ENCODE results near the gene PPP1R26. TPM values are rescaled to one million over a fixed set of nuclear protein-coding genes. Genes with fewer than 3 reads are reported as not detected.

The PPP1R26 gene
- total and polyA plus RNA-seq, 9 of the 15 experiments (the other 6 are each of a cell fraction or from before 2014, with no cell fraction given): 0.77 to 26.8 (median 9.3) TPM

DNA sequence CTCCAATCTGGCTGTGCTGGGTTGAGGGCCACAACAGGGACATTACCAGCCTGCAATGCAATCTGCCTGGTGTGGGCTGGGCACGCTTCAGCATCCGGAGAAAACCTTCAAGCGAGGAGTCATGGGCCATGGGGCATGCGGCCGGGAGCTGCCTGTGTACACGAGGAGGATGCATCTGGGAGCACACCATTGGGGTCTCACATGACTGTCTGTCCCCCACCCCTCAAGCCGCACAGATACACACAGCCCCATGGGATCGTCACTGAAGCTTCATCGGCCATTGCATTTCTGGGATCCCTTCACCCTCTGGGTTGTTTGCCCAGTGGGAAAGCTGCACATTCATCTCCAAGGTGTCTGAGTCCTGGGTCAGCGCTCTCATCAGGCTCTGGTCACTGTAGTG, 51.5 kb downstream of the PPP1R26 start (continued):
- TF ChIP-seq, protein P1, sequence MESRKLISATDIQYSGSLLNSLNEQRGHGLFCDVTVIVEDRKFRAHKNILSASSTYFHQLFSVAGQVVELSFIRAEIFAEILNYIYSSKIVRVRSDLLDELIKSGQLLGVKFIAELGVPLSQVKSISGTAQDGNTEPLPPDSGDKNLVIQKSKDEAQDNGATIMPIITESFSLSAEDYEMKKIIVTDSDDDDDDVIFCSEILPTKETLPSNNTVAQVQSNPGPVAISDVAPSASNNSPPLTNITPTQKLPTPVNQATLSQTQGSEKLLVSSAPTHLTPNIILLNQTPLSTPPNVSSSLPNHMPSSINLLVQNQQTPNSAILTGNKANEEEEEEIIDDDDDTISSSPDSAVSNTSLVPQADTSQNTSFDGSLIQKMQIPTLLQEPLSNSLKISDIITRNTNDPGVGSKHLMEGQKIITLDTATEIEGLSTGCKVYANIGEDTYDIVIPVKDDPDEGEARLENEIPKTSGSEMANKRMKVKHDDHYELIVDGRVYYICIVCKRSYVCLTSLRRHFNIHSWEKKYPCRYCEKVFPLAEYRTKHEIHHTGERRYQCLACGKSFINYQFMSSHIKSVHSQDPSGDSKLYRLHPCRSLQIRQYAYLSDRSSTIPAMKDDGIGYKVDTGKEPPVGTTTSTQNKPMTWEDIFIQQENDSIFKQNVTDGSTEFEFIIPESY (CRISPR knock-in tag; IDR thresholded peaks at IDR 0.05): no peak
- TF ChIP-seq ETV6 (IDR thresholded peaks at IDR 0.05; ENCODE audit: borderline replicate concordance in 1 of 2, low read depth in 2 of 2, low read length in 1 of 2) (no peak), ETV6 (CRISPR knock-in tag; IDR thresholded peaks at IDR 0.05; ENCODE audit: borderline replicate concordance) (no peak), ZNF253 (CRISPR knock-in tag; conservative IDR thresholded peaks at IDR 0.05) (no peak), ZNF436 (CRISPR knock-in tag; IDR thresholded peaks at IDR 0.05) (no peak)
- TF ChIP-seq, protein P2, sequence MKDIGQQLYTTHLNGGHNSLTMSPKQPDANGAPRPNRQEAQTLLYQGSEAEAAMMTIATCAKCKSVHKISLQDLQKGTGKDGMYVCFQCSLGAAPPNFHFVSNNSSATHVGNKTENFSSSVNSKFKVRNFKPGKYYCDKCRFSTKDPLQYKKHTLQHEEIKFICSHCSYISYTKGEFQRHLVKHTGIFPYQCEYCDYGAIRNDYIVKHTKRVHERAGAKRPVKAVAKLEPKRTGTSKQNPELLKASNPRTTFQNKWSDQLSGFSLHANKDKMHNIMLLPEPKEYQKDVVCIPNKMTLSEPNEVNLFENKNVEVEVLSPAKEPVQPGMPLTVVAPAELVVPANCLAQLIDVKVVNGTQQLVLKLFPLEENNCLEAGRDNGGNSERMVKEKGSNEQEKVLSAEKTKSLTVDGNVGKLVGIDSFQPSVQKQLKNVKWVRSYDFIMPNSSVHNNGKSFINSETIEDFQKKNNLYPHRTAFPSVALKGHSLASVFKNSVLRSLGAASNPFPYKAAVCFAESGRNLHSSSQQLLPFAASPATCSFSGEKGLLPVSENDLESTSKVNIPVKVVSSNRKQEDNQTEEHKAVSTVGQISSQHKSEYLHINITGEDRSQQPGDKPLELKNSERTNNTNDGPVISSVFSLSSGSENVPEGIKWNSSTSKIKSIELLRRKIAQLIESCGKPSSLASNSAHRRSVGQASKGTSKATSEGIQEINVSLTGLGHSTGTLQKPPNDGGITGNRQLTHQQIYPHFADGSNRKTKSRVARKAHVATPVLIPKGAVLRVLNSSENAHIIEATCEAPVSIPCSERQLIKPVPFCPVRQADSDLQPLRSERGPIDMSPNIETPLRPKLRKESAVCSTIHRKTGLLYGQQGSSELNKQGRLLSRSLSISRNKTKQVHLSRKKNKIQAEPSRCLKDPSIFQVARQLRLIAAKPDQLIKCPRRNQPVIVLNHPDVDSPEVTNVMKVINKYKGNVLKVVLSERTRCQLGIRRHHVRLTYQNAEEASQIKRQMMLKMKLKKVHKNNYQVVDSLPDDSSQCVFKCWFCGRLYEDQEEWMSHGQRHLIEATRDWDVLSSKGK (CRISPR knock-in tag; IDR thresholded peaks at IDR 0.05): no peak
- TF ChIP-seq, protein P3, sequence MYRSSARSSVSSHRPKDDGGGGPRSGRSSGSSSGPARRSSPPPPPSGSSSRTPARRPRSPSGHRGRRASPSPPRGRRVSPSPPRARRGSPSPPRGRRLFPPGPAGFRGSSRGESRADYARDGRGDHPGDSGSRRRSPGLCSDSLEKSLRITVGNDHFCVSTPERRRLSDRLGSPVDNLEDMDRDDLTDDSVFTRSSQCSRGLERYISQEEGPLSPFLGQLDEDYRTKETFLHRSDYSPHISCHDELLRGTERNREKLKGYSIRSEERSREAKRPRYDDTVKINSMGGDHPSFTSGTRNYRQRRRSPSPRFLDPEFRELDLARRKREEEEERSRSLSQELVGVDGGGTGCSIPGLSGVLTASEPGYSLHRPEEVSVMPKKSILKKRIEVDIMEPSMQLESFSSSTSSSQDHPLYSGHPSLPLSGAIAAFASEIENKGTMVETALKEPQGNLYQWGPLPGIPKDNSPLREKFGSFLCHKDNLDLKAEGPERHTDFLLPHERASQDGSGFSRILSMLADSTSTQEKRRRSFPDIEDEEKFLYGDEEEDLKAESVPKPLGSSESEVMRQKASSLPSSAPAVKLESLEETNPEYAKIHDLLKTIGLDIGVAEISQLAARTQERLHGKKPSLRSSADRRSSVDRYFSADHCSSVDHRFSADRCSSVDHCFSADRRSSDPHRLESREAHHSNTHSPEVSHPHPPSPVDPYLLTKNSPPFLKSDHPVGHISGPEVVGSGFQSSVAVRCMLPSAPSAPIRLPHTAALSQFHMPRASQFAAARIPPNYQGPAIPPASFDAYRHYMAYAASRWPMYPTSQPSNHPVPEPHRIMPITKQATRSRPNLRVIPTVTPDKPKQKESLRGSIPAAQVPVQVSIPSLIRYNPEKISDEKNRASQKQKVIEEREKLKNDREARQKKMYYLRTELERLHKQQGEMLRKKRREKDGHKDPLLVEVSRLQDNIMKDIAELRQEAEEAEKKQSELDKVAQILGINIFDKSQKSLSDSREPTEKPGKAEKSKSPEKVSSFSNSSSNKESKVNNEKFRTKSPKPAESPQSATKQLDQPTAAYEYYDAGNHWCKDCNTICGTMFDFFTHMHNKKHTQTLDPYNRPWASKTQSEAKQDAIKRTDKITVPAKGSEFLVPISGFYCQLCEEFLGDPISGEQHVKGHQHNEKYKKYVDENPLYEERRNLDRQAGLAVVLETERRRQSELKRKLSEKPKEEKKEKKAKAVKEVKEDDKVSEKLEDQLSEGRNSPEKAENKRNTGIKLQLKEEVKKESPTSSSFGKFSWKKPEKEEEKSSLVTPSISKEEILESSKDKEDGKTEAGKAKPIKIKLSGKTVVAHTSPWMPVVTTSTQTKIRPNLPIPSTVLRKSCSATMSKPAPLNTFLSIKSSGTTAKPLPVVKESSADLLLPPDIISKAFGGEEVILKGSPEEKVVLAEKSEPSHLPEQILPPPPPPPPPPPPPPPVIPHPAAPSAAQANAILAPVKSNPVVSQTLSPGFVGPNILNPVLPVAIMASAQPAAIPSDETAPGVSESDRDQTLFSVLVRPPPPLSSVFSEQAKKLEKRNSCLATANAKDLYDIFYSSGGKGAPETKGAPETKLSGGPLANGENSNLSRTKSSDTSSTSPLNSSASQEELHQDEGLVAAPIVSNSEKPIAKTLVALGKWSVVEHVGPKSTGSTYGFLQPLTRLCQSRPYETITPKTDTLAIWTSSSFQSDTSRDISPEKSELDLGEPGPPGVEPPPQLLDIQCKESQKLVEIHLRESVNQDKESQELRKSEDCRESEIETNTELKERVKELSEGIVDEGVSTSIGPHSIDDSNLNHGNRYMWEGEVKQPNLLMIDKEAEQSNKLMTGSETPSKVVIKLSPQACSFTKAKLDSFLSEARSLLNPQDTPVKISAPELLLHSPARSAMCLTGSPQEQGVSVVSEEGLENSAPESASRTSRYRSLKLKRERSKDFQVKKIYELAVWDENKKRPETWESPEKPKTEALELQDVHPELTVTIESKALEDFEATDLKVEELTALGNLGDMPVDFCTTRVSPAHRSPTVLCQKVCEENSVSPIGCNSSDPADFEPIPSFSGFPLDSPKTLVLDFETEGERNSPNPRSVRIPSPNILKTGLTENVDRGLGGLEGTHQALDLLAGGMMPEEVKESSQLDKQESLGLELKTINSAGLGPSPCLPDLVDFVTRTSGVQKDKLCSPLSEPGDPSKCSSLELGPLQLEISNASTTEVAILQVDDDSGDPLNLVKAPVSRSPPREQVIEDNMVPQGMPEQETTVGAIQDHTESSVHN (IDR thresholded peaks at IDR 0.05; ENCODE audit: borderline replicate concordance in 1 of 2, low read depth in 1 of 2): no peak

Measured in K562 (cell line).